A549 treated with ZK216348 at 1 μM for 4 hours (cell line): Measurements from ENCODE around the gene GSC2. TPM values are rescaled to one million over a fixed set of nuclear protein-coding genes. Genes with fewer than 3 reads are reported as not detected.

Experiments
- total RNA-seq: library from RNA; stranded (reverse); fragments of 200-300 nt; extraction: Qiagen RNA extraction; gene quantifications from 5 replicates; pipeline ENCODE4 v1.2.3, GENCODE V29; 2022; ENCODE audit warnings: low read depth

Gene GSC2, protein sequence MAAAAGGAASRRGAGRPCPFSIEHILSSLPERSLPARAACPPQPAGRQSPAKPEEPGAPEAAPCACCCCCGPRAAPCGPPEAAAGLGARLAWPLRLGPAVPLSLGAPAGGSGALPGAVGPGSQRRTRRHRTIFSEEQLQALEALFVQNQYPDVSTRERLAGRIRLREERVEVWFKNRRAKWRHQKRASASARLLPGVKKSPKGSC
- 0.21 TPM in 1 of 5 replicates, not detected in the others for total RNA-seq

DNA sequence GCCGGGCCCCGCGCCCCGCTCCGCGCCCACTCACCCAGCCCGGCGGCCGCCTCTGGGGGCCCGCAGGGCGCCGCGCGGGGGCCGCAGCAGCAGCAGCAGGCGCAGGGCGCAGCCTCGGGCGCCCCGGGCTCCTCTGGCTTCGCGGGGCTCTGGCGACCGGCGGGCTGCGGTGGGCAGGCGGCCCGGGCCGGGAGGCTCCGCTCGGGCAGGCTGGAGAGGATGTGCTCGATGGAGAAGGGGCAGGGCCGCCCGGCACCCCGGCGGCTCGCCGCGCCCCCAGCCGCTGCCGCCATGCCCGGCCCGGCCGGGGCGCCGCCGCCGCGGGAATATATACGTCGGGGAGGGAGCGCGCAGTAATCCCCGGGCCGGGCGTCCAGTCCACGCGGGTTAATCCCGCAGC, at the start of gene GSC2:
GSC2 (minus strand) TSS at position 302 of the 400 bp plus-strand sequence; CDS start at position 293, 9 bp downstream.

DNA sequence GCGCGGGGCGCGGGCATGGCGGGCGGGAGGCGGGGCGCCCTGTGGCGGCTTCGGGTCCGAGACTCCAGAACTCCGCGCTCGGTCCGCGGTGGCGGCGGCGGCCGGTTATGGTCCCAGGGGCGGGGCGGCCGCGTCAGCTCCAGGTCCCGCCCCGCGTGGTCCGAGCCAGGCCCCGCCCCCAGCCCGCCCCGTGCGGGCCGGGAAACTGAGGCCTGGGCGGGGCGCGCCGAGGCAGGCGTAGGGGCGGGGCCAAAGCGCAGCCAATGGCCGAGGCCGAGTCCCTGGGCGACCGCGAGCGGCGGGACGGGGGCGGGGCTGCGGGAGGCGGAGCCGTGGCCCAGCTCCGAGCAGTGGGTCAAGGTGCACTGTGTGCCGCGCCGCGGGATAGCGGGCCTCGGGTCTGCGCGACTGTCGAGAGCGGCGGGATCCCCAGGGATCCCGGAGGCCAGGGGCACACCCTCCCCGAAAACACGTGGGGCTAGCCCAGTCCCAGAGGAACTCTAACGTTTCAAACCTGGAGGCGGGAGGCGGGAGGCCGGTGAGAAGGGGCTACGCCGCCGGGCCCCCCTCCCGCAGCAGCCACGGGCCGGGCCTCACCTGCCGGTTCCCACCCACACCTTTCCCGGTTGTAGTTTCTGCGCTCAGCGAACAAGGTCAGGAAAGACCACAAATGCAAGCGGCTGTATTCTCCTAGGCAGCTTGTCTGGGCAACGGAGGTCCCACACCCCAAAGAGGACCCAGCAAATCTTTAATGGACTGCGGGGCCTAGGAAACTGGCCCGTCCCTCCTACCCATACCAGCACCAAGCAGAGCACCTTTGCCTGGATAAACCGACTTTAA, 28.8 kb upstream of the GSC2 start, which contains the start of gene SLC25A1:
SLC25A1 (minus strand) TSS at position 80 of the 840 bp plus-strand sequence; CDS start at position 17, 63 bp downstream.

DNA sequence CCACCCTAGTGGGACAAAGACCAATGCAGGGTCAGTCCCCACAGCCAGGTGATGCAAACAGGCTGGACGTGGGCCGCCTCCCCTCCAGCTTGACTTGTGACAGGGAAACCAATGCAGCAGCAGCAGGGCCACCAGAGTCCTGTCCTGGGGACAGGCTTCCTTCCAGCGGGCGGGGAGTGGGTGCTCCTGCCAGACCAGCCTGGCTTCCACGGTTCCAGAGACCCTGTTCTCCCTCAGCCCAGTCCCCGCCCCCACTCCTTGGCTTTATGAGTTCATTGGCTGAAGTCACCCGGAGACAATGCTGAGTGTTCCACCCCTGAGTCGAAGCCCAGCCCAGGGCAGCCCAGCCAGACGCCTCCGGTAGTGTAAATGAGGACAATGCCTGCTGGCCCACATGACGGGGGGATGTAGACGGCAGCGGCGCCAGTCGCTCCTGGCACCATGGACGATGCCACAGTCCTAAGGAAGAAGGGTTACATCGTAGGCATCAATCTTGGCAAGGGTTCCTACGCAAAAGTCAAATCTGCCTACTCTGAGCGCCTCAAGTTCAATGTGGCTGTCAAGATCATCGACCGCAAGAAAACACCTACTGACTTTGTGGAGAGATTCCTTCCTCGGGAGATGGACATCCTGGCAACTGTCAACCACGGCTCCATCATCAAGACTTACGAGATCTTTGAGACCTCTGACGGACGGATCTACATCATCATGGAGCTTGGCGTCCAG, 19.0 kb downstream of the GSC2 start, which contains the start of gene TSSK2:
TSSK2 (plus strand) TSS at position 350 of the 726 bp plus-strand sequence; CDS start at position 442, 92 bp downstream.

DNA sequence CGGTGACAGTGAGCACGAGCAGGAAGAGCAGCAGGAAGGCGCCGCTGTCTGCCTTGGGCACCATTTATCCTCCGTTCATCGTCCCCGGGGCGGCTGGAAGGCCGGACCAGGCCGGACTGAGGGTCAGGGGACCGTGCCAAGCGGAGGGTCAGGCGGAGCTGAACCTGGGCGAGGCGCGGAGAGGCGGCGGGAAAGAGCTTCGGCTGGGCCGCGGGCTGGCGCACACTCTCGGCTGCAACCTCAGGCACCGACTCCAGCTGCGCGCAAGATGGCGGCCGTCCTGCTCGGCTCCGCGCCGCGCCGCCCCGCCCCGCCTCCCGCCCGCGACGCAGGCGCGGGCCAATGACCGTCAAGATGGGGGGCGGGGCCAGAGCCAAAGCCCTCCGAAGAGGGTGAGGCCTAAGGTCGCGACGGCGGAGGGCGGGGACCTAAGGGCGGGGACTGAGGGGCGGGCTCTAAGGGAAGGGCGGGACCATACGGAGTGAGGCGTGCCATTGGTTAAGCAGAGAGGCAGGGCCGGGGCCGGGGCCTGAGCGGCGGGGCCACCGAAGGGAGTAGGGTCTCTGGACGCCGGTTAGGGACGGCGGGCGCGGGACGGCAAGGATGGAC, 27.8 kb downstream of the GSC2 start, which contains the start of gene DGCR2:
DGCR2 (minus strand) TSS at position 270 of the 609 bp plus-strand sequence; CDS start at position 64, 206 bp downstream.

Other genes starting within 250 kb of the GSC2 start
- 0.69 to 2.1 TPM (median 0.97 TPM) in 5 replicates for gene DGCR6, start 244.0 kb downstream of the GSC2 start, total RNA-seq
- 0.38 to 1.6 TPM (median 1.4 TPM) in 5 replicates for gene PRODH, start 214.0 kb downstream of the GSC2 start, total RNA-seq
- gene DGCR2, start 27.9 kb downstream of the GSC2 start, total RNA-seq: 16.0 to 24.5 TPM (median 20.6 TPM) in 5 replicates
- gene TSSK2, start 19.0 kb downstream of the GSC2 start, total RNA-seq: not detected in 5 replicates
- 8.9 to 12.9 TPM (median 11.7 TPM) in 5 replicates for gene ESS2, start 5.6 kb downstream of the GSC2 start, total RNA-seq
- gene SLC25A1, start 28.4 kb upstream of the GSC2 start, total RNA-seq: 37.3 to 63.8 TPM (median 60.8 TPM) in 5 replicates
- 4.4 to 6.1 TPM (median 5.4 TPM) in 5 replicates for gene CLTCL1, start 141.4 kb upstream of the GSC2 start, total RNA-seq